ENCODE results near the gene GLCCI1.
"Not testable (repeated sequence)": the region's sequence is repeated elsewhere in the genome, so short reads cannot be mapped to it uniquely, and the experiment has no call there.

GLCCI1 gene

DNA sequence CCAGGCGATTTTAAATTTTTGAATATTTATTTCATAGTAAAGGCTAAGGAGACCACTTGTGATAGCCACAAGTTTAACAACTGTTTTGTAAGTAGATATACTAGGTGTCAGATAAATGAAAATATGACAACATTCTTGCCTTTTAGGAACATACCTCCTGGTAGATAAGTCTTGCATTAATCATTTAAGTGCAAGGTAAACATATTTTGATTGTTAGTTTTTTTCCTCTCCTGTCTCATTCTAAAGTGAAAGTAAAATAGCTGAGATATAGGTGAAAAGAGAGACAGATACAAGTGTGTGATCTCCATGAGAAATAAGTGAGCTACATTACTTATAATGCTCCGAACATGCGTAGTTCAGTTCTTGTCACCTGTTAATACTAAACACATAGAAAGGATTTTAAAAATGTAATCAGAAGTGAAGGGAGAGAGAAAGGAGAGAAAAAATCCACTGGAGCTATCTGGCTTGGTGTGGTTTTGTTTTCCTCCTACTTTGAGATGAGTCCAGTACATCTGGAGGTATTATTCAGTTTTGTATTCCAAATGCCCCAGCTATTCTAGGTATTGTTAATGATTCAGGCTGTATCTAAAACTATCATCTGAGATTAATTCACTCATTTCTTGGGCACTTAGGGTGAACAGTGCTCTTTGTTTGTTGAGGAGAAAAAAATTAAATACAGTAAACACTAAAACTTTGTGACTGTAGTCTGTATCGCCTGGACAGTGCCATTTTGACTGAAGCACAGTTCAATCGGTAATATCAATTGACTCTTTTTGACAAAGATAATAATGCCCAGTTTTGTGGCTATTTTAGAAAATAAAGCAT lies 21.2 kb downstream of the GLCCI1 start:
- DNase-seq (ENCODE audit: low spot score) = no peak
- in situ Hi-C loops (cut with MboI; ENCODE audit: low pct_unique_long_range_greater_than_20kb, low sequenced_read_pairs, unreplicated experiment) = no loop called here
- TF ChIP-seq, protein P1, sequence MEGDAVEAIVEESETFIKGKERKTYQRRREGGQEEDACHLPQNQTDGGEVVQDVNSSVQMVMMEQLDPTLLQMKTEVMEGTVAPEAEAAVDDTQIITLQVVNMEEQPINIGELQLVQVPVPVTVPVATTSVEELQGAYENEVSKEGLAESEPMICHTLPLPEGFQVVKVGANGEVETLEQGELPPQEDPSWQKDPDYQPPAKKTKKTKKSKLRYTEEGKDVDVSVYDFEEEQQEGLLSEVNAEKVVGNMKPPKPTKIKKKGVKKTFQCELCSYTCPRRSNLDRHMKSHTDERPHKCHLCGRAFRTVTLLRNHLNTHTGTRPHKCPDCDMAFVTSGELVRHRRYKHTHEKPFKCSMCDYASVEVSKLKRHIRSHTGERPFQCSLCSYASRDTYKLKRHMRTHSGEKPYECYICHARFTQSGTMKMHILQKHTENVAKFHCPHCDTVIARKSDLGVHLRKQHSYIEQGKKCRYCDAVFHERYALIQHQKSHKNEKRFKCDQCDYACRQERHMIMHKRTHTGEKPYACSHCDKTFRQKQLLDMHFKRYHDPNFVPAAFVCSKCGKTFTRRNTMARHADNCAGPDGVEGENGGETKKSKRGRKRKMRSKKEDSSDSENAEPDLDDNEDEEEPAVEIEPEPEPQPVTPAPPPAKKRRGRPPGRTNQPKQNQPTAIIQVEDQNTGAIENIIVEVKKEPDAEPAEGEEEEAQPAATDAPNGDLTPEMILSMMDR (IDR thresholded peaks at IDR 0.05; ENCODE audit: extremely low read depth, insufficient read depth, missing control alignments) = no peak

DNA sequence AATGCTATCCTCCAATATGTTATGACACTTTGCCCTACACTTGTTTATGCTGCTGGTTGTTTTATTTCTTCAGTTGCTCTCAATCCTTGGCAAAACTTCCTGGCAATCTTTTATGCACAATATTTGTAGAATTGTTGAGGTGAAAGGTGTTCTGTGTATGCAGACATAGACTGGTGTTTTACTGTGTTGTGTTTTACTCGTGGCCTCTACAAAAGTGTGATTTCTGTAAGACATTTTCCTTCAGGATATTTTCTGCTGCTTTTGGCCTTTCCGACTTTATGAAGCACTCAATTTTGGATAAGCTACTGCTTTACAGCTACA lies 21.8 kb downstream of the GLCCI1 start:
- no peak for DNase-seq (ENCODE audit: low spot score)
- in situ Hi-C loops (cut with MboI; ENCODE audit: low pct_unique_long_range_greater_than_20kb, low sequenced_read_pairs, unreplicated experiment) = no loop called here
- TF ChIP-seq, protein P1 (IDR thresholded peaks at IDR 0.05; ENCODE audit: extremely low read depth, insufficient read depth, missing control alignments) = no peak

DNA sequence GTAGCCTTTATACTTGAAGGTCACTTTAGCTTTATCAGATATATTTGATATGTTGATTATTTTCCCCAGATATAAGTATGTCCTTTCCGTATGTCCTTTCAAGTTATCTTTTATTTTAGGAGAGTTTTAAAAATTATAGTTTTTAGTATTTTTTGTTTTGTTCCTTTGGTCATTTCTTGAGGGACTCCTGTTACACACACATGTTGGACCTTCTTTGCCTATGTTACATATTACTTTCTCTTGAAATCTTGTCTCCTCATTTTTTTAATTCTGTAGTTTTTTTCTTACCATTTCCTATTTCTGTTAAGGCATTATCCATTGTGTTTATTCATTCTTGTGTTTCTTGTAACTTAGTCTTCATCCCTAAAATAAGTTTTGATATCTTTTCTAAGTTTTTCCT lies 23.9 kb downstream of the GLCCI1 start:
- TF ChIP-seq, protein P1 (IDR thresholded peaks at IDR 0.05; ENCODE audit: extremely low read depth, insufficient read depth, missing control alignments) = no peak
- no peak for DNase-seq (ENCODE audit: low spot score)
- in situ Hi-C loops (cut with MboI; ENCODE audit: low pct_unique_long_range_greater_than_20kb, low sequenced_read_pairs, unreplicated experiment) = no loop called here

DNA sequence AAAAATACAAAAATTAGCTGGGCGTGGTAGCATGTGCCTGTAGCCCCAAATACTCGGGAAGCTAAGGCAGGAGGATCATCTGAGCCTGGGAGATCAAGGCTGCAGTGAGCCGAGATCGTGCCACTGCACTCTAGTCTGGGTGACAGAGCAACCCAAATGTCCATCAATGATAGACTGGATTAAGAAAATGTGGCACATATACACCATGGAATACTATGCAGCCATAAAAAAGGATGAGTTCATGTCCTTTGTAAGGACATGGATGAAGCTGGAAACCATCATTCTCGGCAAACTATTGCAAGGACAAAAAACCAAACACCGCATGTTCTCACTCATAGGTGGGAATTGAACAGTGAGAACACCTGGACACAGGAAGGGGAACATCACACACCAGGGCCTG lies 26.8 kb downstream of the GLCCI1 start:
- in situ Hi-C loops (cut with MboI; ENCODE audit: low pct_unique_long_range_greater_than_20kb, low sequenced_read_pairs, unreplicated experiment); DNase-seq (ENCODE audit: low spot score): not testable (repeated sequence)

DNA sequence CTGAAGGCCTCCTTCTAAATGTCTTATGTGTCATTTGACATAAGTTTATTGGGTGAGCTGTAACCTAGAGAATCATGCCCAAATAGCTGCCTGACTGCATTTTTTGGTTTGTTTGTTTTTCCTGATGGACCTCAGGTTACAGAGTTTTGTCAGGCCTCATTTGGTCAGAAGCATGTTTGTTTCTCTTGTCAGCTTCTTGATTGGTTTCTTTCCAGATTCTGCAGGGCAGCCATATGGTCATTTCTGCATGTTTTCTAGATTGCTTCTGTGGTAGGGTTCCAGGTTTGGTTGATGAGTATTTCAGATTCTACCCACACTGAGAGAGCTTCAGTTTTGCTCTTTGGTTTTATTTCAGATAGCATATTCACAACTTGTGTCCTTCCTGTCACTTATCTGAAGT lies 28.0 kb downstream of the GLCCI1 start:
- DNase-seq (ENCODE audit: low spot score) = no peak
- in situ Hi-C loops (cut with MboI; ENCODE audit: low pct_unique_long_range_greater_than_20kb, low sequenced_read_pairs, unreplicated experiment) = no loop called here
- TF ChIP-seq, protein P1 (IDR thresholded peaks at IDR 0.05; ENCODE audit: extremely low read depth, insufficient read depth, missing control alignments) = no peak

DNA sequence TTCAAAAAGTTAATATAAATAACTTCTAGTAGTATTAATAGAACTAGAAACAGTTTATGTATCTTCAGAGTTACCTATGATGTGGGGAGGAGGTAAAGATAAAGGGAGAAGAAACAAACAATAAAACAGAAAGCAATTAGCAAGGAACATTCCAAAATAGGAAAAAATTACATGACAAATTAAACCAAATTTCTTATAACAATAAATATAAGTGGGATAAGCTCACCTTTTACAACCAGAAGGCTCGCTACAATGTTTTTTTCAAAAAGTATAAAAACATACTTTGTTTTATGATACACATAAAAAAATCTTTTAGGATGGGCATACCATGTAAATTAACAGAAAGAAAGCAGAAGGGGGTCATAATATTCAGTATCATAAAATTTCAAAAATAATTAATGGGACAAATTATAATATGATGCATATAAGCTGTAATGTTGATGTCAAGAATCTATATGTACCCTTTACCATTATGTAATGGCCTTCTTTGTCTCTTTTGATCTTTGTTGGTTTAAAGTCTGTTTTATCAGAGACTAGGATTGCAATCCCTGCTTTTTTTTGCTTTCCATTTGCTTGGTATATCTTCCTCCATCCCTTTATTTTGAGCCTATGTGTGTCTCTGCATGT lies 31.8 kb downstream of the GLCCI1 start:
- TF ChIP-seq, protein P1 (IDR thresholded peaks at IDR 0.05; ENCODE audit: extremely low read depth, insufficient read depth, missing control alignments) = no peak
- in situ Hi-C loops (cut with MboI; ENCODE audit: low pct_unique_long_range_greater_than_20kb, low sequenced_read_pairs, unreplicated experiment) = no loop called here

DNA sequence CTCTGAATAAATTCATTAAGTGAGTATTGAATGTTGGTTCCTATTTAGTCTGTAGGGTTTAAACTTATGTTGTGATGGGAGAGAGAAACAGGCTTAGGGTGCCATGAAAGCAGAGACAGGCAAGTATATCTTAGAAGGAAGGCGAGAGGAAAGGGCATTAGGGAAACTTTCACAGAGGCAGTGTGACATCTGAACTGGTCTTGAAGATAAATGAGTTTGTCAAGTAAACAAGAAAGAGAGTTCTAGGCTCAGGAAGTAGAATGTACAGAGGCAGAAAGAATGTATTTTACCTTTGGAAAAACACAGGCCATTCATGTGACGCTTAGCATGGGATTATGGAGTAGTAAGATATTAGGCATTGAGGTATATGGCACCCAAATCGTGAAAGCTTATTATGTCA lies 34.5 kb downstream of the GLCCI1 start:
- TF ChIP-seq, protein P1 (IDR thresholded peaks at IDR 0.05; ENCODE audit: extremely low read depth, insufficient read depth, missing control alignments) = no peak
- in situ Hi-C loops (cut with MboI; ENCODE audit: low pct_unique_long_range_greater_than_20kb, low sequenced_read_pairs, unreplicated experiment) = no loop called here

More for the DNA sequence above, 31.8 kb downstream of the GLCCI1 start:
- no peak for DNase-seq (ENCODE audit: low spot score)

More for the DNA sequence above, 34.5 kb downstream of the GLCCI1 start:
- DNase-seq (ENCODE audit: low spot score) = no peak
